Measurements from ENCODE around the gene COPZ2.
A peak's percentile ranks its signal among the peaks of the same experiment; 100 is the strongest.

COPZ2 gene

DNA sequence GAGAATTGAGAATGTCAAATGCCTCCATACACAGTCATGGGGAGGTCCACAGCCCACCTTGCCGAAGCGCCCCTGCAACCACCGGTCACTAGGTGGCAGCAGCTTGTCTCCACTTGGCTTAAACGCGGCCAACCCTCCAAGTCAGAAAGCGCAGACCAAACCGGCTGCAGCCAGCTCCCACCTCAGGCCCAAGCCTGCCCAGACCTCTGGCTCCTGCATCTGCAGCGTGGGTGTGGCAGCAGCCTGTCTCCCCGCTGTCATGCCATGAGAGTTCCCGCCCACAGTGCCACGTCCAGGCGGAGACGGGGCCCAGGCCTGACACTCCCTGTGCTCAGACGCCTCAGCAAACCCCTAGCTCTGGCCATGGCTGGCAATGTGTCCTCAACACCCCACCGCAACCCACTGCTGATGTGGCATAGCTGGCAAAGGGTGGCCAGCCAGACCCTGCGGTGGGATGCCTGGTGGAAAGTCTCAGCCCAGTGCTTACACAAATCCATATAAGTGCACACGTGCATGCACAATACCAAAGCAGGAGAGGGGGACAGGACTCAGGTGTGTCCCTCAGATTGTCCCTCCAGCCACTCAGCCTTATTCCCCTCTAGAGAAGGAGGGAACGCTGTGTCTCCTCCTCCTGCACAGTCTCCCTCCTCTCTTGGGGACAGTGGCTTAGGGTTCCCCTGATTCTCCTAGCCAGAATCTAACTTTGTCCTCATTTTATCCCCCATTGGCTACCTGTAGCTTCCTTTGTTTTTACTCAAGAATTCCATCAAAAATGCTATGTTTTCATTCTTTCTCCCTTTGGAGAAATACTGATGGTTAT lies 10.9 kb downstream of the COPZ2 start:
- H3K4me3 ChIP-seq (ENCODE audit: low read depth, low read length), result no peak overlapping the region
- TF ChIP-seq, protein P1, sequence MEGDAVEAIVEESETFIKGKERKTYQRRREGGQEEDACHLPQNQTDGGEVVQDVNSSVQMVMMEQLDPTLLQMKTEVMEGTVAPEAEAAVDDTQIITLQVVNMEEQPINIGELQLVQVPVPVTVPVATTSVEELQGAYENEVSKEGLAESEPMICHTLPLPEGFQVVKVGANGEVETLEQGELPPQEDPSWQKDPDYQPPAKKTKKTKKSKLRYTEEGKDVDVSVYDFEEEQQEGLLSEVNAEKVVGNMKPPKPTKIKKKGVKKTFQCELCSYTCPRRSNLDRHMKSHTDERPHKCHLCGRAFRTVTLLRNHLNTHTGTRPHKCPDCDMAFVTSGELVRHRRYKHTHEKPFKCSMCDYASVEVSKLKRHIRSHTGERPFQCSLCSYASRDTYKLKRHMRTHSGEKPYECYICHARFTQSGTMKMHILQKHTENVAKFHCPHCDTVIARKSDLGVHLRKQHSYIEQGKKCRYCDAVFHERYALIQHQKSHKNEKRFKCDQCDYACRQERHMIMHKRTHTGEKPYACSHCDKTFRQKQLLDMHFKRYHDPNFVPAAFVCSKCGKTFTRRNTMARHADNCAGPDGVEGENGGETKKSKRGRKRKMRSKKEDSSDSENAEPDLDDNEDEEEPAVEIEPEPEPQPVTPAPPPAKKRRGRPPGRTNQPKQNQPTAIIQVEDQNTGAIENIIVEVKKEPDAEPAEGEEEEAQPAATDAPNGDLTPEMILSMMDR (IDR thresholded peaks at IDR 0.05; ENCODE audit: low read depth, low read length), result peak; percentile 85

- H3K4me3 ChIP-seq (ENCODE audit: low read depth, low read length), result peak overlapping the region; percentile 60
These were observed 11.6 kb downstream of the COPZ2 start for GRCh38 chr17:48025904-48026501.

DNA sequence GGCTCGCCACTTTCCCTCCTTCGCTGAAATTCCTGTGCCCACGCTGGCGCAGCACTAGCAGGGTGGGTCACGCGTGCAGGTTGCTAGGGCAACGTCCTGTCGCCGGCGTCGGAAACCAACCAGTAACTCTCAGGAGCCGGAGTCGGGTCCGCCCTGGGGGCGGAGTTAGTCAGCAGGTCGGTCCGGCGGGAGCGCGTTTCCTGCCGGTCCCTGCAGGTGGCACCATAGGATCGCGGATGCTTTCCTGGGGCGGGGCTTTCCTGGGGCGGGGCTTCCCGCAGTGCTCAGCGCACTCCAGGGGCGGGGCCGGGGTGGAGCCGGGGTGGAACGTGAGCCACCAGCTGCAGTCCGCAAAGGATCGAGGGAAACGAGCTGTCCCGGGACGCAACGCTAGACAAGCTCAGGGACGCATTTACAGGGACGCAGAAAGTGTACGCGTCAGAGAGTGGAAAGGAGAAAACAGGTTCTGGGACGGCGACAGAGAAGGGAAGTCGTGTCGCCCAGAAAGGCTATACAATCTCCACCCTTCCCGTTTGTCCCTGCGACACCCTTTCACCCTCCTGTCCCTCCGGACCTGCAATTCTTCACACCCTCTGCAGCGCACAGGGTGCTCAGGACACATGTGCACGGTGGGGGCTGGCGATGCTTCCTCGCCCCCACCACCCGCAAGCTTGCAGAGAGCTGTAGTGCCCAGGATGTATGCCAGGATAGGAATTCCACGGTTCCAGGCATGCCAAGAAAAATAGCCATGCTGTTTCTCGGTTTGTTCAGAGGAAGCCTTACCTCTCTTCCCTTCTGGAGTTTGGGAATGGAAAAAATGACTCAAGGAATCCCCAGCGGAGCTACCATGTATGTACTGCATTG lies 12.3 kb downstream of the COPZ2 start:
- TF ChIP-seq, protein P1 (IDR thresholded peaks at IDR 0.05; ENCODE audit: low read depth, low read length), result peak; percentile 47

More at GRCh38 chr17:48025904-48026501, 11.6 kb downstream of the COPZ2 start:
- TF ChIP-seq, protein P1 (IDR thresholded peaks at IDR 0.05; ENCODE audit: low read depth, low read length), result no peak

DNA sequence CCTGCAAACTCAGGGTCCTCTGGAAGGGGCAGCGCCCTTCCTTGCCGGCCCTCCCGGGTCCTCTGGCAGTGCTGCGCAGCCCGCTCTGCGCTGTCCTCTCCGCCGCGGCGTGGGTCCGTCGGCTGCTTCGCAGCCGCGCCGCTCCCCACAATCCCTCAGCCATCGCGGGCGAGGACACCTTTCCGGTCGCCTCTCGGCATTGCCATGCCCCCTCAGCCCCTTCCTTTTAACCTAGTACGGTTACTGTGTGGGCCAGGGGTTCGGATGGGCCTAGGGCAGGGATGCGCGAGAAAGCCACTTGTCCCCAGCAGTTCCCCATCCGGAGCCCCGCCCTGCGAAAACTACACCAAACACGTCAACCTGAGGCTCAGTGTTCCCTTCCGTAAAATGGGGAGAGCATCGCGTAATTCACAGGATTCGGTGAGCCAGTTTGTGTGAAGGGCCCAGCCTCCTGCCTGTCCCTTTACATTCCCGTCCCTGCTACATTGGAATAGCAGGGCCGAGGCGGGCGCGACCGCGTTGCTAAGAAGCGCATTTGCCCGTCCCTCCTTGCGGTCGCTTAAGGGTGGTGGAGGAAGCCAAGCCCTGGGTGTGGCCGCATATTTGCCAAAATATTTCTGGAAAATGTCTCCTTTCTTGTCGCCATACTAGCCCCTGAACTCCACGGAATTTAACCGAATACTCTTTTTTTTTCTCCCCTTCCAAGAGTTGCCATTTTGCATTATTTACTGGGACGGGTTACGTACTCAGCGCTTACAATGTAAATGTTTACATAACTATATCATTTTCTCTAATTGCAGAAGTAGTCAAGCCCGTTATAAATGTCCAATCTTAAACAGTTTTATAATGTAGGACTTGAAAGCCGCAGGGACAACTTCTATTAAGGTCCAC lies 13.2 kb downstream of the COPZ2 start:
- H3K4me3 ChIP-seq (ENCODE audit: low read depth, low read length), result peak overlapping the region; percentile 51
- TF ChIP-seq, protein P1 (IDR thresholded peaks at IDR 0.05; ENCODE audit: low read depth, low read length), result no peak

More for the DNA sequence above, 12.3 kb downstream of the COPZ2 start:
- H3K4me3 ChIP-seq (ENCODE audit: low read depth, low read length), result peak overlapping the region; percentile 60

DNA sequence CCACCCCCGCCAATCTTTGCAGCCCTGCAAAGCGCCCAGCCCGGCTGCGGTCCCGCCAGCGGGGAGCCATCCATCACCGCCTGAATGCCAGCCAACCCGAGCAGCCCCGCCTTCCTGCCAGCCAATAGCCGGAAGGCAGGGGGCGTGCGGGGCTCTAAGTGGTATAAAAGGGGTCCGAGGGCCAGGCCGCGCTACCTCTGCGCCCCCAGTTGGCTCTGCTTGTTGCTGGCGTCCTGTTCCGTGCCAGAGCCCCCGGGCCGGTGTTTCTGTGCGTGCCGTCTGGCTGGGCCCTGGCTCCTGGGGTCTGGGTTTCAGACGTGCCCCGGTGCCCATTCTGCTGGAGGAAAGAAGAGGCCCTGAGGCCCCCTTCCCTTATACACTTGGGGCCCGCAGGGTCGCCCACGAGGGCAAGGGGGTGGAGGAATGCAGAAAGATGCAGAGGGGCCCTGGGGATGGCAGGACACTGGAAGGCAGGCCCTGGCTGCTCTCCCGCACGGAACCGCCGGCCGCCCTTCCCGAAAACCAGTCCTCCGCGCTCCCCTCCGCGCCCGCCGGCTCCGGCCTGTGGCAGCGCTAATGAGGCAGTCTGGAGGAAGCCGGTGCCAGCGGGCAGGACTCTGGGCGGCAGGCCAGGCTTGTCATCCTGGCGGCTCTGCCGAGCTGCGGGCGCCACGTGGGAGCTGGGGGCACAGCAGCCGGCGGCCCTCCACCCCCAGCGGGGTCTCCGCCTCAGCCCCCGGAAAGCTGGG lies 14.0 kb downstream of the COPZ2 start:
- TF ChIP-seq, protein P1 (IDR thresholded peaks at IDR 0.05; ENCODE audit: low read depth, low read length), result peak; percentile 15; the same call in 1 of the 2 replicates
- peak overlapping the region; percentile 51 for H3K4me3 ChIP-seq (ENCODE audit: low read depth, low read length)

- TF ChIP-seq, protein P1 (IDR thresholded peaks at IDR 0.05; ENCODE audit: low read depth, low read length), result no peak
- H3K4me3 ChIP-seq (ENCODE audit: low read depth, low read length), result no peak overlapping the region
These were observed 14.7 kb downstream of the COPZ2 start for GRCh38 chr17:48022901-48023300.

Measured in WI38 (cell line).